Brain microvascular endothelial cell (primary cell): ENCODE data around the gene ZNF467.
A peak's percentile ranks its signal among the peaks of the same experiment; 100 is the strongest.

Experiments used
- DNase-seq: peaks from one replicate; pipeline ENCODE4 v3.0.0-alpha.2; 2020
- H3K27ac ChIP-seq: fragments of 250-450 bp; sonication (Bioruptor Pico); 2 replicates; pipeline ENCODE4 v1.5.1; 2020; ENCODE audit warnings: mild to moderate bottlenecking, moderate library complexity
- H3K27me3 ChIP-seq: fragments of 250-450 bp; sonication (Bioruptor Pico); replicated peaks from 2 replicates; pipeline ENCODE4 v1.5.1; 2020; ENCODE audit warnings: mild to moderate bottlenecking
- H3K36me3 ChIP-seq: fragments of 250-450 bp; sonication (Bioruptor Pico); replicated peaks from 2 replicates; pipeline ENCODE4 v1.5.1; 2020; ENCODE audit warnings: mild to moderate bottlenecking
- H3K4me3 ChIP-seq: 2 replicates; pipeline ENCODE4 v1.5.1; 2011; ENCODE audit warnings: low read depth, mild to moderate bottlenecking, control low read depth, low read length, moderate library complexity
- in situ Hi-C: cut with HindIII; loops from 2 replicates; pipeline ENCODE4 v1.10.0; 2017; ENCODE audit warnings: low sequenced_read_pairs, low pct_ligation_motif_present
- TF ChIP-seq, protein P1 (sequence below): IDR thresholded peaks from 2 replicates; pipeline ENCODE4 v1.5.1; 2011; ENCODE audit warnings: low read depth, mild to moderate bottlenecking, moderate library complexity, low read length, control low read depth, inconsistent platforms; ENCODE audit errors: missing control alignments

The ZNF467 gene

GRCh38 chr7:149791411-149792219, 18.2 kb upstream of the ZNF467 start:
- TF ChIP-seq, protein P1, sequence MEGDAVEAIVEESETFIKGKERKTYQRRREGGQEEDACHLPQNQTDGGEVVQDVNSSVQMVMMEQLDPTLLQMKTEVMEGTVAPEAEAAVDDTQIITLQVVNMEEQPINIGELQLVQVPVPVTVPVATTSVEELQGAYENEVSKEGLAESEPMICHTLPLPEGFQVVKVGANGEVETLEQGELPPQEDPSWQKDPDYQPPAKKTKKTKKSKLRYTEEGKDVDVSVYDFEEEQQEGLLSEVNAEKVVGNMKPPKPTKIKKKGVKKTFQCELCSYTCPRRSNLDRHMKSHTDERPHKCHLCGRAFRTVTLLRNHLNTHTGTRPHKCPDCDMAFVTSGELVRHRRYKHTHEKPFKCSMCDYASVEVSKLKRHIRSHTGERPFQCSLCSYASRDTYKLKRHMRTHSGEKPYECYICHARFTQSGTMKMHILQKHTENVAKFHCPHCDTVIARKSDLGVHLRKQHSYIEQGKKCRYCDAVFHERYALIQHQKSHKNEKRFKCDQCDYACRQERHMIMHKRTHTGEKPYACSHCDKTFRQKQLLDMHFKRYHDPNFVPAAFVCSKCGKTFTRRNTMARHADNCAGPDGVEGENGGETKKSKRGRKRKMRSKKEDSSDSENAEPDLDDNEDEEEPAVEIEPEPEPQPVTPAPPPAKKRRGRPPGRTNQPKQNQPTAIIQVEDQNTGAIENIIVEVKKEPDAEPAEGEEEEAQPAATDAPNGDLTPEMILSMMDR: no peak
- no peak overlapping the region for H3K4me3 ChIP-seq
- no peak for DNase-seq
- H3K36me3 ChIP-seq: no peaks in the 10 kb centered on the region
- no peak overlapping the region for H3K27ac ChIP-seq
- in situ Hi-C loops: no loop called here
- H3K27me3 ChIP-seq: peaks cover 48% of the 10 kb centered on the region

- no peak for DNase-seq
- in situ Hi-C loops: no loop called here
- Histone ChIP-seq H3K4me3 (no peak overlapping the region), H3K27me3 (peaks cover 48% of the 10 kb centered on the region), H3K36me3 (no peaks in the 10 kb centered on the region), H3K27ac (no peak overlapping the region)
- TF ChIP-seq, protein P1: no peak
These were observed 17.5 kb upstream of the ZNF467 start for GRCh38 chr7:149790754-149791360.

GRCh38 chr7:149790146-149790548, 16.8 kb upstream of the ZNF467 start:
- Histone ChIP-seq H3K4me3 (no peak overlapping the region), H3K36me3 (no peaks in the 10 kb centered on the region), H3K27ac (no peak overlapping the region), H3K27me3 (peaks cover 48% of the 10 kb centered on the region)
- TF ChIP-seq, protein P1: peak; percentile 51
- no peak for DNase-seq
- in situ Hi-C loops: no loop called here

DNA sequence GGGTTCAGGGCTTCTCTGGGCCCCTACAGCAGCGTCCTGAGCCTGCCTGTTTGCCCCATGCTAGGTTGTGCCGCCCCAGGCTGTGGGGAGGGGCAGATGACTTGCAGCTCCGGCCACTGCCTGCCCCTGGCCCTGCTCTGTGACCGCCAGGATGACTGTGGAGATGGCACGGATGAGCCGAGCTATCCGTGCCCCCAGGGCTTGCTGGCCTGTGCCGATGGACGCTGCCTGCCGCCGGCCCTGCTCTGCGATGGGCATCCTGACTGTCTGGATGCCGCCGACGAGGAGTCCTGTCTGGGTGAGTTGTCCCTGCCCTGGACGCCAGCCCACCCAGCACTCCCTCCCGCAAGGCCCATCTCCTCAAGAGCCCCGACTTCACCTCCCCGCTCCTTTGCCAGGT, 15.7 kb upstream of the ZNF467 start:
- Histone ChIP-seq H3K4me3 (no peak overlapping the region), H3K36me3 (no peaks in the 10 kb centered on the region), H3K27me3 (peaks cover 45% of the 10 kb centered on the region), H3K27ac (no peak overlapping the region)
- DNase-seq: no peak
- in situ Hi-C loops: no loop called here
- TF ChIP-seq, protein P1: no peak

- no peak overlapping the region for H3K27ac ChIP-seq
- DNase-seq: no peak
- H3K27me3 ChIP-seq: peaks cover 42% of the 10 kb centered on the region
- H3K36me3 ChIP-seq: no peaks in the 10 kb centered on the region
- TF ChIP-seq, protein P1: no peak
- in situ Hi-C loops: no loop called here
- H3K4me3 ChIP-seq: no peak overlapping the region
These were observed 15.0 kb upstream of the ZNF467 start for GRCh38 chr7:149788300-149788851.
